ENCODE measurements around the gene XBP1. TPM values are rescaled to one million over a fixed set of nuclear protein-coding genes. Genes with fewer than 3 reads are reported as not detected.

XBP1 gene
- total and polyA plus RNA-seq, 10 of the 15 experiments (the other 5 are each of a cell fraction or from before 2014, with no cell fraction given), result 44.5 to 313 (median 149) TPM

- TSS peak; percentile 32 for BruUV-seq (replicated peaks)
- H3K4me2 ChIP-seq (ENCODE audit: control insufficient read depth, insufficient read depth), result peak overlapping the region; percentile 57
- no peak overlapping the region for H2AFZ ChIP-seq (ENCODE audit: control insufficient read depth, low read depth, low read length)
- H3K9me3 ChIP-seq (replicated peaks; ENCODE audit: control insufficient read depth, insufficient read depth, low read length), result no peaks in the 10 kb centered on the region
- H3K9ac ChIP-seq (ENCODE audit: control insufficient read depth, insufficient read depth, low read length), result no peak overlapping the region
- H3K4me1 ChIP-seq (ENCODE audit: control insufficient read depth, insufficient read depth, low read length), result peaks cover 39% of the 10 kb centered on the region
- no peak for DNase-seq (ENCODE audit: low read depth, low spot score)
- CTCF ChIA-PET, result interaction anchor here (0.6 to 2.6 kb wide), 6 partner anchors 9 to 246 kb away, joined by 3 to 17 read pairs (median 4); no protein-coding TSS in a partner anchor
- SMC1A ChIA-PET (ENCODE audit: uncharacterized antibody, unreplicated experiment), result interaction anchor here (1.2 to 12.5 kb wide), 9 partner anchors 8 to 103 kb away, joined by 3 to 130 read pairs (median 4); partner anchors contain the start of gene CCDC117
- intact Hi-C loops (cut with micrococcal nuclease; ENCODE audit: unreplicated experiment) (loop anchor here (10.0 kb wide), 1 partner anchor 121 kb away; the partner anchor contains the start of gene TTC28), in situ Hi-C loops (cut with MboI) (no loop called here)
- peak overlapping the region; percentile 46 for H3K4me3 ChIP-seq
- TF ChIP-seq RCOR1 (conservative IDR thresholded peaks at IDR 0.05; ENCODE audit: low read depth, low read length), result no peak
- TF ChIP-seq JUNB (IDR thresholded peaks at IDR 0.05), result peak; percentile 61
- TF ChIP-seq IKZF2 (IDR thresholded peaks at IDR 0.05), result no peak
- 0 out of 2 replicates have a peak, but pooled peaks have one; percentile 30 for TF ChIP-seq PML (IDR thresholded peaks at IDR 0.05; ENCODE audit: low read length)
- no peak for TF ChIP-seq SRF (IDR thresholded peaks at IDR 0.05; ENCODE audit: low read depth in 2 of 2, low read length in 2 of 2)
- peak; percentile 80 for TF ChIP-seq RUNX3 (IDR thresholded peaks at IDR 0.05; ENCODE audit: low read length)
- TF ChIP-seq NFIC (IDR thresholded peaks at IDR 0.05; ENCODE audit: low read depth, low read length), result peak; percentile 46; the same call in 1 of the 2 replicates
- peak; percentile 80 for TF ChIP-seq PKNOX1 (IDR thresholded peaks at IDR 0.05)
- no peaks in the 10 kb centered on the region for H3K27me3 ChIP-seq (replicated peaks in 1 of 2; ENCODE audit: control insufficient read depth in 2 of 2, insufficient read depth in 2 of 2, low read length in 1 of 2)
- FAIRE-seq, result peak; percentile 61
- POLR2A ChIA-PET, result interaction anchor here (0.6 to 5.7 kb wide), 6 partner anchors 10 to 23 kb away, joined by 3 to 29 read pairs (median 4); no protein-coding TSS in a partner anchor
- no peak for ATAC-seq
- H3K79me2 ChIP-seq (ENCODE audit: control insufficient read depth, insufficient read depth, low read length), result peaks cover 62% of the 10 kb centered on the region
- H4K20me1 ChIP-seq (ENCODE audit: control insufficient read depth, insufficient read depth), result no peaks in the 10 kb centered on the region
- peaks cover 8 to 26% of the 10 kb centered on the region in 2 experiments for H3K36me3 ChIP-seq (ENCODE audit: control insufficient read depth in 2 of 2, insufficient read depth in 2 of 2, low read length in 1 of 2)
- peak overlapping the region; percentile 40; the same call in 1 of the 2 replicates for H3K27ac ChIP-seq (ENCODE audit: control insufficient read depth, insufficient read depth)
- RAD21 ChIA-PET (ENCODE audit: unreplicated experiment), result interaction anchor here (0.6 to 6.8 kb wide), 4 partner anchors 14 to 29 kb away, joined by 3 to 74 read pairs (median 10); no protein-coding TSS in a partner anchor
- 22% methylated on average over 5 of the region's 5 CpGs for WGBS (ENCODE audit: insufficient coverage, insufficient replicate concordance, low lambda C conversion rate, missing lambda C conversion rate)
These were observed 4.2 kb downstream of the XBP1 start for GRCh38 chr22:28795932-28796856.

Measured in GM12878 (cell line).